Nucleus accumbens (tissue), 56 donors: Measurements from ENCODE around the gene ZBTB44.

ENCODE experiments used
- DNase-seq, 56 donors: peaks; one replicate each; lab custom pipeline; 2025; lab: John Stamatoyannopoulos, UW

The ZBTB44 gene

GRCh38 chr11:130314750-130315285 lies at the start of gene ZBTB44:
Gene ZBTB44, minus strand, starts transcription at chr11:130314917. Its CDS starts 53,044 bp downstream, at chr11:130261873.
- peak in 55 of 56 donors; percentile 65 to 97 (median 92) for DNase-seq

DNA sequence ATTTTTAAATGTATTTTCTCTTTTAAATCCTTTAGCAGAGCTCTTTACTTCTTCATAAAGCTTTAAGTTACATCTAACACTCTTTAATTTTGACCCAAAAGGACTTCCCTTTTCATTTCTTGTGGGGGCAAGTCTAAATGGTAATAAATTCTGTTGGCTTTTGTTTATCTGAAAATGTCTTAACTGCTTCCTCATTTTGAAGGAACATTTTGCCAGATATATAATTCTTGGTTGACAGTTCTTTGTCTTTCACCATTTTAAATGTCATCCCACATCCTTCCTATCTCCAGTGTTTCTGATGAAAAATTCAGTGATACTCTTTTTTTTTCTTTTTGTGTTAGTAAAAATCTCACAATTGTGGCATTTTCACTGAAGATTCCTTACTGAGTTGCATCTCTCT lies 44.7 kb upstream of the ZBTB44 start:
- no peak for DNase-seq

- DNase-seq = no peak
These were observed 43.7 kb upstream of the ZBTB44 start for GRCh38 chr11:130358398-130358797.

GRCh38 chr11:130347261-130347660 lies 32.5 kb upstream of the ZBTB44 start:
- DNase-seq = no peak

DNA sequence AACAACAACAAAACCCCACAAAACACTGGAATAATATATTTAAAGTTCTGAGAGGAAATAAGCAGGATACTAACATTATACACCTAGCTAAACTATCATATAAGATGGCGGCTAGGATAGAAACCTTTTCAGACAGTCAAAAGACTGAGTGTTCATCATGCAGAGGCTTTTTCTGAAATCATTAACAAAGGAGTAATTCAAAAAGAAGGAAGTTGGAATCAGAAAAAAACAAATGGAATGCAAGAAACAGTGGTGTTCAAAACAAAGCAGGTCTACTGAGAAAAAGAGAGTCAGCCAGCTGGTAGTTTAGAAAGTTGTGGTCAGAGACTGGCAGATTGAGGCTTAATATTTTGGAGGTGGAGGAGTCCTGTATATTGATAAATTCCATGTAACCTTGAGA lies 30.1 kb upstream of the ZBTB44 start:
- no peak for DNase-seq

- no peak for DNase-seq
These were observed 26.1 kb upstream of the ZBTB44 start for GRCh38 chr11:130340671-130341319.

DNA sequence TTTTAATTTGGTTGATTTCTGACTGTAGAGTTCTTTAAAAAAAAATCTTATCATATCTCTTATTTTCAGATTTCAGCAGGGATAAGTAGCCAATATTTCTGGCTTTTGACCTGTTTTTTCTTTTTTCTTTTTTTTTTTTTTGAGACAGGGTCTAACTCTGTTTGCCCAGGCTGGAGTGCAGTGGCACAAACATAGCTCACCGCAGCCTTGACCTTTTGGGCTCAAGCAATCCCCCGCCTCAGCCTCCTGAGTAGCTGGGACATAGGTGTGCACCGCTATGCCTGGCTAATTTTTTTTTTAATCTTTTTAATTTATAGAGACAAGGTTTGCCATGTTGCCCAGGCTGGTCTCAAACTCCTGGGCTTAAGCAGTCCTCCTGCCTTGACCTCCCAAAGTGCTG lies 23.9 kb upstream of the ZBTB44 start:
- DNase-seq = no peak

GRCh38 chr11:130337281-130338089 lies 22.8 kb upstream of the ZBTB44 start:
- DNase-seq = no peak

- peak in 1 of 56 donors; percentile 2 for DNase-seq
These were observed 16.7 kb upstream of the ZBTB44 start for GRCh38 chr11:130331397-130331796.

GRCh38 chr11:130330101-130330684 lies 15.5 kb upstream of the ZBTB44 start:
- DNase-seq = no peak

DNA sequence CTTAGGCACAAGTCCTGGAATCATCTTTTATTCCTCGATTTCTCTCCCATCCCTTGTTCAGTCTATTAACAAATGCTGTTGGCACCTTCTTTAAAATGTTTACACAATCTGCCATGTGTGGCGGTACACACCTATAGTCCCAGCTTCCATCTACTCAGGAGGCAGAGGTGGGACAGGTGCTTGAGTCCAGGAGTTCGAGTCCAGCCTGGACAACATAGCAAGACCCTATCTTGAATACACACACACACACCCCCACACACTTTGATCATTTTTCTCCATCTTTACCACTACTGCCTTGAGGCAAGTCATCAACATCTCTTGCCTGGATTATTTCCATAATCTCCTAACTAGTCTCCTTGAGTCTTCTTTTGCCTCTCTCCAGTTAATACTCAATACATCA lies 13.7 kb upstream of the ZBTB44 start:
- no peak for DNase-seq

DNA sequence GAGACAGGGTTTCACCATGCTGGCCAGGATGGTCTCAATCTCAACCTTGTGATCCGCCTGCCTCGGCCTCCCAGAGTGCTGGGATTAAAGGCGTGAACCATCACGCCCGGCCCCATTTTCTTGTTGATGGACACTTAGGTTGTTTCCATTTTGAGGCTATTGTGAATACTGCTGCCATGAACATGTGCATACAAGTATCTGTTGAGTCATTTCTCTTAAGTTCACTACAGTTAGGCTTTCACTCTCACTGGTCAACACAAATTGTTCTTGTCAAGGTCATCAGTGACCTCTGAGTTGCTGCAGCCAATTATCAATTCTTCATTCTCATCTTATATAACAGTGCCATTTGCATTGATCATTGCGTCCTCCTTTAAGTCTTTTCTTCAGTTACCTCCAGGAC lies 13.0 kb upstream of the ZBTB44 start:
- DNase-seq = no peak

- no peak for DNase-seq
These were observed 11.0 kb upstream of the ZBTB44 start for GRCh38 chr11:130325691-130326090.

GRCh38 chr11:130323452-130324450 lies 9.0 kb upstream of the ZBTB44 start:
- no peak for DNase-seq

DNA sequence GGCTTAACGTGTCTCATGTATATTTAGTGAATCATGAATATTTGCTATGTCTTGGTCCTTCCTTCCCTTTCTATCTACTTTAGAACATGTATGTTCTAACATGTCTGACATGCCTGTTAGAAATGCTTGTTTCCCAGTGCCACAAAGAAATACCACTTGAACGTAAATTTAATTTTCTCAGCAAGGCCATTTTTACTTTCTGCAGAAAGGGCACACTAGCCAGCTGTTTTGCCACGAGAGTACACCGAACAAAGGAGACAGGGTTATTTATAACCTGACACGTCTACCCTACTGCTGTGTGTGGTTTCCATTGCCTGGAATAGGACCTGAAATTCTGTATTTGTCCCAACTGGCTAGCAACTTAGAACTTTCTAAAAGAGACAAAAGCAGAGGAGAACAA lies 7.4 kb upstream of the ZBTB44 start:
- DNase-seq = no peak

GRCh38 chr11:130318031-130318673 lies 3.4 kb upstream of the ZBTB44 start:
- DNase-seq = no peak

- DNase-seq = peak in 15 of 56 donors; percentile 10 to 44 (median 25)
These were observed 745 bp upstream of the ZBTB44 start for GRCh38 chr11:130315354-130315970.

DNA sequence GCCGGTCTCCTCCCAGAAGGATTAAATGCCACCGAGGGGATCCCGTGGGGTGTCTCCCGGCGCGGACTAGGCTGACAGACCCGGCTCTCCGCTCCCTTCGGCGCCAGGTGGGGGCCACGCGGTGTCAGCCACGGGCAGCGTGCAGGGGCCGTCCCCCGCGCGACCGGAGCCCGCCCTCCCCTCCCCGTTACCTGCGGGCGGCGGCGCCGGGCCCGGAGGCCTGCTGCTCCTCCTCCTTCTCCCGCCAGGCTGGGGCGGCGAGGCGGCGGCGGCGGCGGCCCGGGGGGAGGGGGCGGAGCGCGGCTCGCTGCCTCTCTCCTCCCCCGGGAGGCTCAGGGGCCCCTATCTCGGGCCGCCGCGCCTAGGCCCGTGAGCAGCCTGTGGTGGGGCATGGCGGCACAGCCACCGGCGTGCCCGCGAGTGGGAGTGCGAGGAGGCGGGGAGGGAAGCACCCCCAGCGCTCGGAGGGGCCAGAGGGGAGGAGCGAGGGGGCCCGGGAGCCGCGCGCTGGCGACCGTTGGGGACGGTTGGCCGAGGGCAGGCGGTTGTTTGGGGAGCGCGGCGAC lies 450 bp downstream of the ZBTB44 start:
- DNase-seq = peak in 52 of 56 donors; percentile 4 to 85 (median 63)
